Frontal cortex (tissue), 4 donors: Measurements from ENCODE around the gene GALNT18. TPM values are rescaled to one million over a fixed set of nuclear protein-coding genes. Genes with fewer than 3 reads are reported as not detected.

Source experiments
- DNase-seq, 2 donors: peaks; one replicate each; pipeline ENCODE4 v3.0.0; 2012; ENCODE audit warnings: low spot score in 2 of 2
- FAIRE-seq: peaks from 2 replicates; lab custom pipeline; 2012; peaks lifted over from hg19 to GRCh38; lab: Jason Lieb, UNC
- total RNA-seq: library from RNA; depleted of rRNA; stranded (reverse); fragments of >200 nt; gene quantifications from one replicate; pipeline ENCODE4 v1.2.3, GENCODE V29; 2014
- donor health status: control.
- donor health status: control.
- donor health status: control.

The GALNT18 gene
- total RNA-seq, 1 donor from 2014 or later = 20.4 TPM

DNA sequence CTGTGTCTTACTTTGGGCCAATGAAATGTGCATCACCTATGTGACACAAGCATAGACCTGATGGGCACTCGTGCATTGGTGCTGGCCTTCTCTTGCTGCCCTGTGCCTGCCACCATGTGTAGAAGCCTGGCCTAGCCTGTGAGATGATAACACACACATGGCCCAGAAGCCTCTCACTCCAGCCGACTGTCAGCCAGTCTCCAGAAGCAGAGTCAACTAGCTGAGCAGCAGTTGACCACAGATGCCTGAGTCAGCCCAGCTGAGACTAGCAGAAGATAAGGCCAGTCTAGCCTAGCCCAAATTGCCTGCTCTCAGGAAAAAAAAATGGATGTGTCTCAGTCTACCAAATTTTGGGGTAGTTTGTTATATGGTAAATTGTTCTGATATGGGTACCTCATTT, 314.9 kb downstream of the GALNT18 start:
- no peak for DNase-seq
- no peak for FAIRE-seq

DNA sequence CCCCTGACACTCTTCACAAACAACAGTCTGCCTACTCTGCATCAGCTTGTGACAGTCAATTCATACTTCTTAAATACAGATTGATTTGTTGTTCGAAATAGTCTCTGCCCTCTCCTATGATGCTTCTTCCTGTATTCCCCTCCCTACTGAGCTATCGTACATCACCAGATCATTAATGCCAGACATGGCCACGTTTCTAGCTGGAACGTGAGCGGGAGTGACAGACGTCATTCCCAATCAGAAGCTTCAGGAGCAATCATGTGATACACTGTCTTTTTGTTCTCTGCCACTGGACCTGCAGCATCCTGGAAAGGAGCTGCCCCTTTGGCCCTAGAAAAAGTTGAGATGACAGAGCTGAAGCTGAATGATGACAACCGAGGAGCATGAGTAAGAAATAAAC, 317.3 kb downstream of the GALNT18 start:
- DNase-seq (no peak), FAIRE-seq (no peak)

DNA sequence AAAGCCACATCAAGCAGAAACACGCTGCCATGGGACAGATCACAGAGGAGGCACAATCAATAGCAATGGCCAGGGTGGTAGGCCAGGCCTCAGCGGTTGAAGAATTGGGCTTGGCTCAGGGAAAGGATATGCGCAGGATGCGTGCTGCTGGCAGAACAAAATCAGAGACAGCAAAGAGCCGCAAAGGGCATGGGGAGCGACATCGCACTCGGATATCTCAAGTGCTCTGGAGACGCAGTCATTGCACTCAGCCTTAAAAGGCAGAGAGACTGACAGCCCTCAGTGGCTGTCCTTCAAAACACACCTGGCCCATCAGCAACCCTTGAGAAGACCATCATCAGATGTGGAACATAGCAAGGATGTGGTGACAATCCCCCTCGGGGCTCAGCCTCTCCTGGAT, 319.2 kb downstream of the GALNT18 start:
- FAIRE-seq = no peak
- DNase-seq = no peak

DNA sequence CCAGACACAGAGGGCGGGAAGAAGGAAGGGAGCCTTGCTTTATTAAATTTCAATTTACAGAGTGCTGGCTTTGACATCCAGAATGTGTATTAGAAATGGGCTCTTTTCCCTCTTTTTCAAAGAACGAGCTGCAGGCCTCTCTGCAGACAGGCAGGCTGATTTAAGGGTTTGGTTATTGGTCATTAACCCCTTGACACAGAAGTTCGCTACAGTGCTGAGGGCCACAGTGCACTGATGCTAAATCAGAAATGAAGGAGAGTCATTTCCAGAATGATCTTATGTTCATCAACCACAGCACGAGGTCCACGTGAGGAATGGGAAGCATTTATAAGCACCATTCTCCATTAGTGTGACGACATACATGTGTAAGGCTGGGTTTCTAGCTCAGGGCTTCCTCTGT, 320.6 kb downstream of the GALNT18 start:
- no peak for FAIRE-seq
- DNase-seq = no peak

DNA sequence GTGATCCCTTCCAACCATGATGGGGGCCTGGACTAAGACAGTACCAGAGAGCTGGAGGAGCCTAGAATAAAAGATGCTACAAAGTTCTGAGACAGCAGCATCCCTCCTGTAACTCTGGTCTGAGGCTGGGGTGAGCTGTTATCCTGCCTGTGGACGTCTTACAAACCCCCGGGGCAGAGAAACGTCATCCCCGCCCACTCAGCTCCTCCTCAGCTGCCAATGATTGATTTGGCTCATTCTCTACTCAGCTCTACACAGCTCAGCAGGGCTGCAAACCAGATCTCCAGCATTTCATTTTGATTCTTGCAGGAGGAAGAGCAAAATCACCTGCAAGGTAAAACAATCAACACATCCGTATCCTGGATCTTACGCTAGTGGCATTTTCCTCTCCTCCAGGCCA, 324.2 kb downstream of the GALNT18 start:
- FAIRE-seq (no peak), DNase-seq (no peak)

DNA sequence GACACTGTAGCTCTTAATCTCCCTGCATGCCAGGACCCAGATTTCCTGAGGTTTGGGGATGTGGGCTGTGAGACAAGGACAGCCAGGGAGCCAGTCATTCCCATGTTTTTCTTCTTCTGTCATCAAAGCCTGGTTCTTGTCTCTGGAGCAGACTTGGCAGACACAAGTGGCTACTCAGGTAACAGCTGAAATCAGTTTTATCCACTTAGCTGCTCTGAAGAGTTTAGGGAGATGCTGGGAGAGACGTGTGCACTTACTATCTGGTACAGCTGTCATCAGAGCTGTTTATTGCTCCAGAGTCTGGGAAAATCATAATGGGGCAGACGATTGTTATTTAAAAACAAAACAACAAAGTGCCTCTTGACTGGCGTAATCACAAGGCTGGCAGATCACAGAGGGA, 325.4 kb downstream of the GALNT18 start:
- DNase-seq (no peak), FAIRE-seq (no peak)

DNA sequence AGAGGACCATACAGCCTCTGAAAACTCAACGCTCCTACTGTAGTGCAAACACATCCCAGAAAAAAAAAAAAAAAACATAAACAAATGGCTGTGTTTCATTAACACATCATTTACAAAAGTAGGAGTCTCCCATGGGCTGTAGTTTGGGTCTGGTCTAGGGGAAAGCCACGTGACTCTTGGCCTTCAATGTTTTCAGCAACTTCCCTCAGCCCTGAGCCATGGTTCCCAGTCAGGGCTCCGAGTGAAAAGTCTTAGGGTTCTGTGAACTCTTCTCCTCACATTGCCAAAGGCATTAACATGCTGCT, 327.3 kb downstream of the GALNT18 start:
- no peak for DNase-seq
- no peak for FAIRE-seq

DNA sequence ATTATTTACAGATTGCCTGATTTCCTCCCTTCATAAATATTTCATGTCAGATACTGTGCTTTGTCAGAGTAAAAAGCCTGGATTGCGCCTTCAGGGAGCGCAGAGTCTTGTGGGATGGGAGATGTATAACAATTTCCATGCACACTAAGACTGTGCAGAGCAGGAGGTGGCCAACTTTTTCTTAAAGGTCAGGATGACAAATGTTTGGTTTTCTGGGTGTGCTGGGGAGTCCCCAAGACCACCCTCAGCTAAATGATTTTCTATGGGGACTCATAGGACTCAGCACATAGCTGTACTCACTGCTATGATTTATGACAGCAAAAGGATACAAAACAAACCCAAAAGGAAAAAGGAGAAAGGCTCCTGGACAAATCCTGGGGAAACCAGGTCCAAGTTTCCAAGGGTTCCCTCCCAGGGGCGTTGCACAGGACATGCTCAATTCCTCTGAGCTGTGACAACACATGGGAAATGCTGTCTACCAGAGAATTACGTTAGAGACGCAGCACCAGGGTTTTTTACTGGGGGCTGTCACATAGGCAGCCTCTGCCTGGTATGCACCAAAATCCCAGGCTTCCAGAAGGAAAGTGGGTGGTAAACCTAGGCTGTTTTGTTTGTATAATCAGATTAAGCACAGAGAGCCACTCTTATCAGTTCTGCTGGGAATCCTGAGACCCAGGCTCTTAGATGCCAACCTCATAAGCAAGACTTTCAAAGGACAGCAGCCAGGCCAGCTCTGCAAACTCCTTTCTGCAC, 327.8 kb downstream of the GALNT18 start:
- FAIRE-seq (no peak), DNase-seq (no peak)

DNA sequence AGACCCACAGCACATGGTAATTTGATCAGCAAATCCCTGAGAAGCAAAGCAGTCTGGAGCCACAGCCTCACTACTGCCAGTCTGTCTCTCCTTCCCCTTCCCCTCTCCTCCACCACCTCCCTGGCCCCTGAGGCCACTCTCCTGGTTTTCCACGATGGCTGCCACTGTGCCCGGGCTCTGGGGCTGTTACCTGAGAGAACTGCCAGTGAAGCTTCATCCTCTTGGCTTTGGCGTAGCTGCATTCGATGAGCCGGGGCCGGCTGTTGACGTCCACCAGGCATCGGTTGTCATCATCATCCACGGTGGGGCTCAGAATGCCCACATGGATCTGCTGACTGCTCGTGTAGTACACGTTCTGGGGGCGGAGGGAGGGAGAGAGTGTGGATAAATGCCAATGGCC, 329.0 kb downstream of the GALNT18 start:
- FAIRE-seq (no peak), DNase-seq (no peak)

DNA sequence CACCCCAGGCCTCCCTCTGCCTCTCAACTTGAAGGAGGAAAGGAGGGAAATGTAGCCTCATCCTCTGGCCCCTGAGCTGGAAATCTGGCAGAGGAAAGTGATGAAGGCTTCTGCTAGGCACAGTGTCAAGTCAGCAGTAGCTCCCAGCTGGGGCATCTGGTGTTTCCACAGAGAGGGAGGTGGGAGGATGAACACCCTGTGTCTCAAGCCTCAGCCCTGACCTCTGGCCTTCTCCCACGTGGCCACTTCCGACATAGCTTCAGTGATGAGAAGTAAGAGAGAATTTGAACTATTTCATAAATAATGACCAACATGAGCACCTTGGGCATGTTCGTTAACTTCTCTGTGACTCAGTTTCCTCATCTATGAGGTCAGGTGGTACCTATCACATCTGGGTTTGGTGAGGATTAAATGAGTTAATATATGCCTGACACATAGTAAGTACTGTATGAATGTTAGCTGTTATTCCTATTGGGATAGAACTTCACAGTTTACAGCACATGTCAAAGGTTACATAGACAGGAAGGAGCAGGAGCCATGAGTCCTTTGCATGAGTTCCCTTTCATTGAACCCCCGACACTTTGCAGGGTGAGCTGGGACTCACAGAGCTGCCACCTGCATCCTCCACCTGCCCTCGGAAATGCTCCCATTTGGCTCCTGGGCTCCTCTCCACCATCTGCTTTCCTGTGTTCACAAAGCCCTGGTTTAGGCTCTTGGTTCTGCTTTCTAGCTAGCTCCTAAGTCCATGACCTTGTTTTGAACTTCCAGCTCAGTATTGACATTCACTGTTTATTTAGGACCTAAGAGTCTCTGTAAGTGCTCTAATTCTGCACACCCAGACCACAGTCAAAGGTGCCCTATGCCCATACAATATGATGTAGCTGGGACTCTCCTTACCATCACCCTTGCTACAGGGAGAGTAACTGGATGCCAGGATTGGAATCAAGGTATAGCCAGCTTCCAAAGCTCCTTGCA, 330.5 kb downstream of the GALNT18 start:
- DNase-seq (no peak), FAIRE-seq (no peak)

DNA sequence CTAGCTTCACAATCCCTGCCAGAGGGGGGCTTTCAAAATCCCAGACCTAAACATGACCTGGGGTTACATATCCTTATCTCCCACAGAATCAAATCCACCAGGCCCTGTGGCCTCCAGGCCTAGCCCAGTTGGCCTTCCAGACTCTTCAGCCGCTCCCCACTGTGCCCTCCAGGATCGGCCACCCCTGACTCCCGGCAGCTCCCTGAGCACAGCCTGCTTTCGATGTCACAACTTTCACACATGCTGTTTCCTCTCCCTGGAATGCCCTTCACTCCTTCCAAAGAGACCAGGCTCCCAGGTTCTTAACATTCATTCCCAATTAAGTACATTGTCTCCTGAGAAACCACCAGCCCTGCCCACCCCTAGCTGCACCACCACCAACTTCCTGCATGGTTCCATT, 331.5 kb downstream of the GALNT18 start:
- FAIRE-seq (no peak), DNase-seq (no peak)

DNA sequence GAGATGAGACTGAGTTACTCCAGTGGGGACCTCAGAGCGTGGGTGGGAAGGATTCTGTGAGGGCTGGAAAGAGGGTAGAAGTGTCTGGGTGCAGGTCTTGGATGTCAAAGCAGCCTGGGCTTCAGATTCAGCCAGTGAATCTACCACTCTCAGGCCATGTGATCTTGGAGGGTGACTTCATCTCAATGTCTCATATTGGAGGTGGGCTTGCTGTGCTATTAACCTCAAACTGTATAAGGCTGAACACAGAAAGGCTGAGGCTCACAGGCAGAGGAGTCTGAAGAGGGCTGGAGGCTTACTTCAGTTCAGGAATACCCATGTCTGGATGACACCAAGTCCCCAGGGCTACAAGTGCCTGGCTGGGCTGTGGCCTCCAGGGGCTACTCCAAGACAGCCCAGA, 332.1 kb downstream of the GALNT18 start:
- DNase-seq (no peak), FAIRE-seq (no peak)

DNA sequence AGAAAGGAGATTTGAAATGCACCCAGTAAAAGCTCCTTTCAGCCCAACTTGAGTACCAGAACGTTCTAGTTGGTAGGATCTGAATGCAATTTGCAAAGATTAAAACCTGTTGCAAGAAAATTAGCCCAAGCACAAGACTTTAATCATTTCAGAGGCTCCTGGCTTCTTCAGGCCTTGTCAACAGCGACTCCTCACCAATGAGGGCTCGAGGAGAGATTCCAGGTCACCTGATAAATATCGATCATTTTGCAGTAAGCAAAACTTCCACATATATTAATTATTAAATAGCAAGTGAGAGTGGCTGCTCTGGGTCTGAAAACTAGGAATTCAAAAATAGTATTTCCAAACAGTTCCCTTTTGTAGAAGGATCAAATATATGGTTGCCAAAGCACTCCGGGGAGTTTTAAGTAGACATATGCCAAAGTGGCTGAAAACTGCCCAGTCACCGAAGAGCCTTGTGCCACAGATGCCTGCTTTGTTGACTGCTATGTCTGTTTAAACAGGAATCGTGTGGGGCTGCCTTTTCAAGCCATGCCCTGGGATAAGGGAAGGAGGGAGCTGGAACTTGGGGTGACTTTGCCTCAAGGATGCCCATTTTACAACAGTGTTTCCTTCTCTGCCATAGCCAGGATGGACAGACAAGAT, 332.7 kb downstream of the GALNT18 start:
- no peak for DNase-seq

DNA sequence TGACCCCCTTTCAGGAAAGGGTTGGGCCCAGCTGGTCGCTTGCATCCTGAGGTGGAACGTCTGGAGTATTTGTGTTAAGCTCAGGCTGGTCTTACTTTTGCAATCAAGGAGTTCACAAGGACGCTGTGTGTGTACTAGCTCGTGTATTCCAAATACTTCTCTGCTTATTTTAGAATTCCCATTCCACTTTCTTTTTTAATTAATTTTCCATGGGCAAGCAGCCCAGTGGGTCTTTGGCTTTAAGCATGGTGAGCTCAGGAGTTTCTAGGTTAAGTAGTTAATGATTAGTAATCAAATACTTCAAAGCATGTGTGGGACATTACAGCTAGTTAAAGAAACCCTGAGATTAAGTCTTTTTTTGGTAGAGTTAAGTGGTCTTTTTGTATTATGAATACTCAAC, 337.3 kb downstream of the GALNT18 start:
- no peak for FAIRE-seq
- DNase-seq = no peak

More for the DNA sequence above, 332.7 kb downstream of the GALNT18 start:
- FAIRE-seq = no peak

DNA sequence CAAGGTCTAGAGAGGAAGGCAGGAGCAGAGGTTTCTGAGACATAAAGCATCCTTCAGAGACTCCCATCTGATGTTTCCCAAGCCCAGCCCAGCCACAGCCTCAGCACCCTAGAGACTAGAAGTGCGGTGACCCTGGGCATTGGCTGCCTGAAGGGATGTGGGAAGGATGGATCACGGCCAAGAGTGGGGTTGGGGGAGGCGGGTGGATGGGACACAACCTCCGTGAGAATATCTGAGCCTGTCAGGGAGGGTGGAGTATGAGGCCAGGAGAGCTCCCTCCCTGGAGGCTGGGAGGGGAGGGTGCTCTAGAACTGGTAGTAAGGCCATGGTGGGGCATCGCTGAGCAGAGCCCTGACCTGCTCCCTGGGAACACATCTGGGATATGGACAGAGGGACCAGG, 340.2 kb downstream of the GALNT18 start:
- no peak for DNase-seq
- no peak for FAIRE-seq

DNA sequence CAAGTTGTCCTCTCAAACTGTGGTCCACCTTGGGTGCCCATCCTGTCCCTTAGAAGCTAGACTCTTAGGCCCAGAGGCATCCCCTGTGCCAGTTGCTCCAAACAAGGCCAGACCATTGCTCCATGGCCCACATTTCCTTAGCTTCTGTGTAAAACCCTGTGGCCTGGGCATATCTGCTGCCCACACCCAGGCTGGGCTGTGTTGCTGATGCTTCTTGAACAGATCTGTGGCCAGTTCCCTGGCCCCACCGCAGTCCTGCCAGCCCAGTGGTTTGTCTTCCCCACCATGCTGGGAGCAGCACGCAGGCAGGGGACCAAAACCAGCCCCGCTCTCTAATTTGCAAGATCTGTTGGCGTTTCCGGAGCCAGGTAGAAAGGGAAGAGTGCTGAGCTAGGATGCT, 341.0 kb downstream of the GALNT18 start:
- FAIRE-seq (no peak), DNase-seq (no peak)

DNA sequence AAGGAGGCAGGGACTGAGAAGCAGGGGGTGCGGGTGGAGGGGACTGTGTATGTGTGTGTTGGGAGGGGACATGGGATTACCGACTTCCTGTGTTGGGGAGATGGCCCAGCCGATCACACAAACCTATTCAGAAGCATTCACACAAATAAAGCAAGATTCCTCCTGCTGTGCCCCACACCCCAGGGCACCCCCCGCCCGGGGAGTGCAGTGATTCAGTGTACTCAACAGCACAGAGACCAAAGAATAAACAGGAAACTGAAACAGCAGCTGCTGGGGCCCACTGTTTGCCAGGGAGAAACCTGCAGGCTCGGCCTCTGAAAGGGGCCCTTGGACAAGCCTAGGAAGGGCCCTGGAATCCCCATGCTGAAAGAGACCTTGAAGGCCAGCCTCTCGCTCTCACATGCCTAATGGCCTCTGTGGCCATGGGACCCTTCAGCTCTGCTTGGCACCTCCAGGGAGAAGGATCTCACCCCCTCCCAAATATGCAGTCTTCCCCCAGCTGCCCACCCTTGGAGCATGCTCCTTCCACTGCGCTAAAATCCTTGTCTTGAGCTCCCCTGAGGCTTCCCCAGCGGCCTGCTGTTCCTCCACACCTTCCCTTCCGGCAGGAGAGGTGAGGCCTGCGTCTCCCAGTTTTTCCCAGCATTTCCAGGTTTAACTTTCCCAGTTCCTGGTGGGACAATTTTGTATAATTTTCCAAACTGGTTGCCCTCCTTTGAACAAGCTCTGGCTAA, 341.7 kb downstream of the GALNT18 start:
- no peak for FAIRE-seq
- no peak for DNase-seq

DNA sequence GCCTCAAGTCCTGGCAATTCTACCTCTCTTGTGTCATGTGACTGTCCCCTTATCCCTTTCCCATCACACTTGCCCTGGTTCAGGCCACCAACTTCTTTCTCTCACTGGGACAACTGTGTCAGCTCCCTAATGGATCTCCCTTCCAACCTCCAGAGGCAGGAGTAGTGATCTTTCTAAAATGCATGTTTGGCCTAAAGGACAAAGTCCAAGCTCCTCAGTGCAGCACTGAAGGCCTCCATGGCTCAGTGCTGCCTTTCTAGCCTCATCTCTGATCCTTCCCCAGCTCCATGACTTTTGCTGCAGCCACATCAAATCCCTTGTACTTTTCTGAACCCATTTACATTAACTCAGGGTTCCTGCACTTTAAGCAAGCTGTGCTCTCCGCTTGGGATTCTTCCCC, 349.6 kb downstream of the GALNT18 start:
- FAIRE-seq (no peak), DNase-seq (no peak)

DNA sequence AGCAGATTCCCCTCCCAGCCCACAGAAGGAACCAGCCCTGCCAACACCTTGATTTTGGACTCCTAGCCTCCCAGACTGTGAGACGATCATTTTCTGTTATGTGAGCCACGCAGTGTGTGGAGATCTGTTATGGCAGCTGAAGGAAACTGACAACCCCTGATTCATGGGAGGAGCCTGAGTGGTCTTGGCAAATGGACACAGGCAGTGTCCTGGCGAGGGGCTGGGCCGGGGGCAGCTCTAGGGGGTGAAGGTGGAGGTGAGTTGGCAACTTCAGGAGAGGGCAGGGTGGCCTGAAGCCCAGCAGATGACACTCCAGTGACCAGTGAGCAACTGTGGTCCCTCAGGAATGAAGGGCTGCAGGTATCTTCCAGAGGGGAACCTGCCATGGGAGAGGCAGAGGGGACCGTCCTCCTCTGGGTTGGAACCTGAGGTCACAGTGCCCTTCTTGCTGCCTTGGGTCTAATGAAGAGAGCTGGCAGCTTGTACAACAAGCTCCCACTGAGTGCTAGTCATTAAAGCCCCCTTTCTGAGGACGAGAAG, 351.5 kb downstream of the GALNT18 start:
- FAIRE-seq (no peak), DNase-seq (no peak)

DNA sequence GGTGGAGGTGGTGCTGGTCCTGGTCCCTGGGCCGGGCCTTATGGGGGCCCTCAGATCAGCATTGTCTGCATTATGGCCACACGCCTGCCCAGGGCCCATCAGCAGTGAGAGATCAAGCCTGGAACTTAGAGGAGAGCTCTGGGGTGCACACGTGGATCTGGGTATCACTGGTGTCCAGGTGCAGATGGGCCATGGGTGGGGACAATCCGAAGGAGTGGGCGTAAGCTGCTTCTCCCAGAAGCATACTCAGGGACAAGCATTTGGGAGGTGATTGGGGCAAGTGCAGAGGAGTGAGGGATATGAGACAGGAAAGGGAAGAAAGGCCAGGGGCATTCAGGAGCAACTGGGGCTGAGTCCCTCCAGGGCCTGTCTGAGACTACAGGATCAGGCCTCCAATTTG, 353.1 kb downstream of the GALNT18 start:
- FAIRE-seq = no peak
- DNase-seq = no peak
